Panc1 (cell line): Measurements from ENCODE around the gene CTF1.

Experiments used
- CTCF ChIP-seq: fragments of 450-650 bp; IDR thresholded peaks from 2 replicates; pipeline ENCODE4 v1.5.1; 2017; ENCODE audit warnings: mild to moderate bottlenecking
- SIN3A ChIP-seq: IDR thresholded peaks from 2 replicates; pipeline ENCODE4 v1.6.1; 2012; ENCODE audit warnings: low read depth, mild to moderate bottlenecking, low read length, moderate library complexity, borderline replicate concordance; ENCODE audit not compliant: insufficient read depth

GRCh38 chr16:30926937-30927788, 30.7 kb downstream of the CTF1 start:
- TF ChIP-seq CTCF (no peak), SIN3A (no peak)
